NT2/D1 (cell line): Measurements from ENCODE around the gene VPS41.

Source experiments
- SUZ12 ChIP-seq: IDR thresholded peaks from 2 replicates; pipeline ENCODE4 v1.6.1; 2011; ENCODE audit not compliant: insufficient read length, insufficient read depth; ENCODE audit errors: extremely low read depth
- YY1 ChIP-seq: IDR thresholded peaks from 2 replicates; pipeline ENCODE4 v1.6.1; 2011; ENCODE audit not compliant: insufficient read length, insufficient read depth
- ZNF274 ChIP-seq: IDR thresholded peaks from 2 replicates; pipeline ENCODE4 v1.6.1; 2011; ENCODE audit warnings: mild to moderate bottlenecking, low read depth, low read length

DNA sequence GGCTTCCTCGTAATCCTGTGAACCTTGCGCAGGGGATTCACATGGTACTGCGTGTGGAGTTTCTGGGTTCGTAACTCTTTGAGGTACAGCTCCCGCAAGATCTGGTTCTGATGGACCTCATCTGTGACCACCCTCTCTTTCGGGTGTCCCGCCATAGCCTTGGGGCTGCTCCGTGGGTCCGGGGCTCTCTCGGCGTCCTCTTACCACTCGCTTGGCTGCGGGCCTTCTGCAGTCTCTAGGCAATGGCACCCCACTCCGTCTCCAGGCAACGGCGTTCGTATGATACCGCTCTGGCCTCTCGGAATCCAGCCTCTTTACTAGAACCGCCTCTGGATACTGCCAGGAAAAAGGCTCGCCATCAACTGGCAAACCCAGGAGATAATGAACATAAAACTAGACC is 223.1 kb downstream of the VPS41 start:
- TF ChIP-seq ZNF274 (no peak), YY1 (no peak), SUZ12 (no peak)
